Urinary bladder (tissue), 4 donors: ENCODE data around the gene PXYLP1. TPM values are rescaled to one million over a fixed set of nuclear protein-coding genes. Genes with fewer than 3 reads are reported as not detected.
"Not testable (repeated sequence)": the region's sequence is repeated elsewhere in the genome, so short reads cannot be mapped to it uniquely, and the experiment has no call there.

ENCODE experiments used
- DNase-seq: peaks from one replicate; pipeline ENCODE4 v3.0.0-alpha.2; 2015; ENCODE audit errors: extremely low spot score
- H3K27ac ChIP-seq: one replicate; pipeline ENCODE4 v1.5.1; 2013; ENCODE audit warnings: low read depth, mild to moderate bottlenecking, moderate library complexity
- H3K36me3 ChIP-seq: one replicate; pipeline ENCODE4 v1.6.1; 2013; ENCODE audit warnings: mild to moderate bottlenecking, moderate library complexity; ENCODE audit not compliant: insufficient read depth
- H3K4me1 ChIP-seq: one replicate; pipeline ENCODE4 v1.6.1; 2013; ENCODE audit warnings: mild to moderate bottlenecking, moderate library complexity; ENCODE audit not compliant: insufficient read depth
- H3K4me3 ChIP-seq: one replicate; pipeline ENCODE4 v1.5.1; 2013; ENCODE audit warnings: low read depth, low read length
- WGBS: extraction: QIAGEN DNeasy Blood & Tissue Kit; methylation state at CpG from one replicate; pipeline ENCODE4 v1.1.7; 2013; 5-methylcytosine and 5-hydroxymethylcytosine counted together
- polyA plus RNA-seq: library from polyadenylated mRNA; stranded (reverse); fragments of 200-250 nt; gene quantifications from one replicate; pipeline ENCODE4 v1.2.3, GENCODE V29; 2013
- total RNA-seq: library from RNA; depleted of rRNA; stranded (reverse); fragments of >200 nt; gene quantifications from one replicate; pipeline ENCODE4 v1.2.3, GENCODE V29; 2014
- donor health status: healthy with polysubstance abuse.
- donor health status: healthy.

Gene PXYLP1
- total and polyA plus RNA-seq, 2 donors = 6.2 to 32.6 TPM

DNA sequence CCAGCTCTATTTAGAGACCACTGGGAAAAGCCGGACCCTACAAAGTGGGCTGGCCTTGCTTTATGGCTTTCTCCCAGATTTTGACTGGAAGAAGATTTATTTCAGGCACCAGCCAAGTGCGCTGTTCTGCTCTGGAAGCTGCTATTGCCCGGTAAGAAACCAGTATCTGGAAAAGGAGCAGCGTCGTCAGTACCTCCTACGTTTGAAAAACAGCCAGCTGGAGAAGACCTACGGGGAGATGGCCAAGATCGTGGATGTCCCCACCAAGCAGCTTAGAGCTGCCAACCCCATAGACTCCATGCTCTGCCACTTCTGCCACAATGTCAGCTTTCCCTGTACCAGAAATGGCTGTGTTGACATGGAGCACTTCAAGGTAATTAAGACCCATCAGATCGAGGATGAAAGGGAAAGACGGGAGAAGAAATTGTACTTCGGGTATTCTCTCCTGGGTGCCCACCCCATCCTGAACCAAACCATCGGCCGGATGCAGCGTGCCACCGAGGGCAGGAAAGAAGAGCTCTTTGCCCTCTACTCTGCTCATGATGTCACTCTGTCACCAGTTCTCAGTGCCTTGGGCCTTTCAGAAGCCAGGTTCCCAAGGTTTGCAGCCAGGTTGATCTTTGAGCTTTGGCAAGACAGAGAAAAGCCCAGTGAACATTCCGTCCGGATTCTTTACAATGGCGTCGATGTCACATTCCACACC lies 60.9 kb downstream of the PXYLP1 start:
- no peaks in the 10 kb centered on the region for H3K4me1 ChIP-seq
- no peak overlapping the region for H3K27ac ChIP-seq
- H3K4me3 ChIP-seq = no peak overlapping the region
- no peaks in the 10 kb centered on the region for H3K36me3 ChIP-seq
- 71% methylated on average over 19 of the region's 19 CpGs for WGBS
- no peak for DNase-seq

DNA sequence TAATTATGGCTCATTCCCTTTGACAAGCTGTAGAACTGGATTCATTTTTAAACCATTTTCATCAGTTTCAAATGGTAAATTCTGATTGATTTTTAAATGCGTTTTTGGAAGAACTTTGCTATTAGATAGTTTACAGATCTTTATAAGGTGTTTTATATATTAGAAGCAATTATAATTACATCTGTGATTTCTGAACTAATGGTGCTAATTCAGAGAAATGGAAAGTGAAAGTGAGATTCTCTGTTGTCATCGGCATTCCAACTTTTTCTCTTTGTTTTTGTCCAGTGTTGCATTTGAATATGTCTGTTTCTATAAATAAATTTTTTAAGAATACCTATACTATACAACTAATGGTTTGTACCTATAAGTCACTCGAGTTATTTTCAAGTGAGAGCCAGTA lies 62.7 kb downstream of the PXYLP1 start:
- Histone ChIP-seq H3K27ac (no peak overlapping the region), H3K36me3 (no peaks in the 10 kb centered on the region), H3K4me3 (no peak overlapping the region), H3K4me1 (no peaks in the 10 kb centered on the region)
- 60% methylated on average over 3 of the region's 3 CpGs for WGBS
- DNase-seq = no peak

DNA sequence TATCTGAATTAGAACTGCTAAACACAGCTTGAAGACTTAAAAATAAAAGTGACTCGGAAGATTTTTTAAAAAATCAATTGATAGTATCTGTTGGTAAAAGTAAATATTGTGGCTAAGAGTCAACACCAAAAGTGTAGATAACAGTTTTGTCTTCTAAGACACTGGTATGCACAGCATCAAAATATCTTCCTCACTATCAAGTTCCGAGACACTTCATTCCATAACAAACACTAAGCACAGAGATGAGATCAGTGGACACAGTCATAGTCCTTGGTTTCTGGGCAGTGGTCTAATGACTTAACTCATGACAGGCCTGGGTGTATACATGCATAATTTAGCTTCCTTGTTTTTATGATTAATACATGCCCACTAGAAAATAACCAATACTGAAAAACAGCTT lies 63.2 kb downstream of the PXYLP1 start:
- Histone ChIP-seq H3K27ac (peak overlapping the region; percentile 5), H3K36me3 (no peaks in the 10 kb centered on the region), H3K4me3 (no peak overlapping the region), H3K4me1 (no peaks in the 10 kb centered on the region)
- WGBS = 38% methylated on average over 2 of the region's 2 CpGs
- no peak for DNase-seq

DNA sequence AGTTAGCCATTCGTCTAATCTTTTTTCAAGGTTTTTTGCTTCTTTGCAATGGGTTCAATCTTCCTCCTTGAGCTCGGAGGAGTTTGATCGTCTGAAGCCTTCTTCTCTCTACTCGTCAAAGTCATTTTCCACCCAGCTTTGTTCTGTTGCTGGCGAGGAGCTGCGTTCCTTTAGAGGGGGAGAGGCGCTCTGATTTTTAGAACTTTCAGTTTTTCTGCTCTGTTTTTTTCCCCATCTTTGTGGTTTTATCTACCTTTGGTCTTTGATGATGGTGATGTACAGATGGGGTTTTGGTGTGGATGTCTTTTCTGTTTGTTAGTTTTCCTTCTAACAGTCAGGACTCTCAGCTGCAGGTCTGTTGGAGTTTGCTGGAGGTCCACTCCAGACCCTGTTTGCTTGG lies 68.8 kb downstream of the PXYLP1 start:
- H3K4me1 ChIP-seq, H3K27ac ChIP-seq, DNase-seq, H3K36me3 ChIP-seq, H3K4me3 ChIP-seq: not testable (repeated sequence)
- WGBS = 97% methylated on average over 7 of the region's 7 CpGs

DNA sequence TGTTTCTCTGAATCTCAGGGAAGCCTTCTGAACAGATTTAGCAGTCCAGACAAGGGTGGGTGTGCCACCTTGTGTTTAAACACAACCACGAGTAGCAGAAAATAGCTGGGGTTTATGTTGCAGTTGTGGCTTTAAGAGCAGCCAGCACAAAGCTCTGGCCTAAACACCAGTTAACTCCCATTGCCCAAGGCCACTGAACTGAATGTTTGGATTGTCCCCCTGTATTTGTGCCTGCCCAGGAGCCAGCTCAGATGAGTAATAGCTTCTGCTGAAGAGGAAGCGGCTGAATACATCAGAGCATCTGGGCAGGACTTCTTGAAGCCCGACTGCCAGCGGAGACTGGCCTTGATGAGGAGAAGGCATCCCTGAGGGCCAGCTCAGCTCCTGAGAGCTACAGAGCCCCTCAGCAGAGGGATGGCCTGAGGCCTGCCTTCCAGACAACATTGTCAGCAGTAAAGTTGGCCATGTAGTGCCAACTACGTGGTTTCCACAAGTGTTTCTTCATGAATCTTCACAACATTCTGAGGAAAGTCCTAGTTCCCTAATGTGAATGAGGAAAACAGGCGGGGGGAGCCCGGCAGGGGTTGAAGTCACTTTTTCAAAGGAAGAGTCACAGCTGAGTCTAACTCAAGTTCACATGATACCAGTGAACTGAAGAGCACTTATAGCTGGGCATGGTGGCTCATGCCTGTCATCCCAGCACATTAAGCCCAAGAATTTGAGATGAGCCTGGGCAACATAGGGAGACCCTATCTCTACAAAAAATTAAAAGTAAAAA lies 70.9 kb downstream of the PXYLP1 start:
- no peaks in the 10 kb centered on the region for H3K36me3 ChIP-seq

DNA sequence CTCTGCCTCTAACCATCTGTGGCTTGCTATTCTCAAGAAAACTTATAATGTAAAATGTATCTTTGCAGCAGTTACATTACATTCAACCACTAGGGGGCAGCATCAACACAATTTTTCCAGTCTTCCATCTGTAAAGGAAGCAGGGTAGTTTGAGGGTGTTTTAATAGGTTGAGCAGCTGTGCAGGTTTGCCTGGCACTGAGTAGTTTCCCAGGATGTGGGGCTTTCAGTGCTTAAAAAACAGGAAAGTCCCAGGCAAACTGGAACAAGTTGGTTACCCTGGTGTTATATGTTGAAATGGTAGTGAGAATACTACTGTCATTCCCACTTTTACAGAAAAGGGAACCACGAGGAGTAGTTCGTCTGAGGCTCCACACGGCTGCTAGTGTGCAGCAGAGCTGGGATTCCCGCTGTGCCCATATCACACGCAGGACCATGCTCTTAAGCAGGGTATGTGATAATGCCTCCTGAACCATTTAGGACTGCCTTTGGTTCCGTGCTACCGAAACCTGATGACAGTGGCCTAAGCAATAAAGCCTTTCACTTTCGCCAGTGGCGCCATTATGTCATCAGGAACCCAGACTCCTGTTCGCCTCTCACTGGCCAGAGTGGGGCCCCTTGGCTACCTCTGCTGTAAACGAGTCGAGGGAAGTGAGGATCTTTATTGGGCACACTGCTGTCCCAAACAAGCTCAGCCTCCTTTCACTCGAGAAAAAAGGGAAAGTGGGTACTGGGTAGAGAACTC lies 72.0 kb downstream of the PXYLP1 start:
- H3K27ac ChIP-seq = no peak overlapping the region
- no peak overlapping the region for H3K4me3 ChIP-seq
- DNase-seq = peak; percentile 74
- no peaks in the 10 kb centered on the region for H3K4me1 ChIP-seq
- 72% methylated on average over 13 of the region's 13 CpGs for WGBS
- no peaks in the 10 kb centered on the region for H3K36me3 ChIP-seq

More for the DNA sequence above, 70.9 kb downstream of the PXYLP1 start:
- Histone ChIP-seq H3K27ac (no peak overlapping the region), H3K4me3 (no peak overlapping the region), H3K4me1 (no peaks in the 10 kb centered on the region)
- 77% methylated on average over 7 of the region's 7 CpGs for WGBS
- no peak for DNase-seq

DNA sequence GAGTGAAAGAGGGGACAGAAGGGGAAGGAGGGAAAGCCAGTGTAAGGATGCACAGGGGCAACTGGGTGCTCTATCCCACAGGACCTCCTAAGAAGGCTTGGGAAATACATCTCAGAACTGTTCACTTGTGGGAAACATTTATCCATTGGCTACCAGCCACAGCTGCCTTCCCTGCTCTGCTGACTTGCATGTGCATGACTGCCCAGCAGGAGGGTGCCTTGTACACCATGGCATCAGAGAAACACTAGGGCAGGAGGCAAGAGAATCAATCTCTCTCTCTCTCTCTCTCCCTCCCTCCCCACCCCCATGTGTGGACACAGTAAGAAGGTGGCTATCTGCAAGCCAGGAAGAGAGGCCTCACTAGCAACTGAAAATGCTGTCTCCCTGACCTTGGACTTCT lies 73.8 kb downstream of the PXYLP1 start:
- no peaks in the 10 kb centered on the region for H3K4me1 ChIP-seq
- H3K27ac ChIP-seq = no peak overlapping the region
- H3K4me3 ChIP-seq = no peak overlapping the region
- no peaks in the 10 kb centered on the region for H3K36me3 ChIP-seq
- no peak for DNase-seq

DNA sequence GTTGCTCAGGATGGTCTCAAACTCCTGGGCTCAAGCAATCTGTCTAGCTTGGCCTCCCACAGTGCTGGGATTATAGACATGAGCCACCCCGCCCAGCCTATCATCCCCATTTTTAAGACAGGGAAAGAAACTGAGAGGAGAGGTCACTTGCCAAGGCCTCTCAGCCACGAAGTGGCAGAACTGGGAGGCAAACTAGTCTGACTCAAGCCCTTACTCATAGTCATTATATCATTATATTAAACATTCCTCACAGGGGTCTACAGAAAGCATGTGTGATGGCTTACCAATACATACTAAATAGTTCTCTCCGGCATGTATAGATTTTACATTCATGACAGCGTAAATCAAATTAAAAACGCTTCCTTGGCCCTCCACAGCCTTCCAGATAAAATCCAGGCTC lies 74.7 kb downstream of the PXYLP1 start:
- Histone ChIP-seq H3K36me3 (no peaks in the 10 kb centered on the region), H3K4me3 (no peak overlapping the region), H3K4me1 (no peaks in the 10 kb centered on the region), H3K27ac (no peak overlapping the region)
- no peak for DNase-seq
- WGBS = 78% methylated on average over 5 of the region's 5 CpGs

DNA sequence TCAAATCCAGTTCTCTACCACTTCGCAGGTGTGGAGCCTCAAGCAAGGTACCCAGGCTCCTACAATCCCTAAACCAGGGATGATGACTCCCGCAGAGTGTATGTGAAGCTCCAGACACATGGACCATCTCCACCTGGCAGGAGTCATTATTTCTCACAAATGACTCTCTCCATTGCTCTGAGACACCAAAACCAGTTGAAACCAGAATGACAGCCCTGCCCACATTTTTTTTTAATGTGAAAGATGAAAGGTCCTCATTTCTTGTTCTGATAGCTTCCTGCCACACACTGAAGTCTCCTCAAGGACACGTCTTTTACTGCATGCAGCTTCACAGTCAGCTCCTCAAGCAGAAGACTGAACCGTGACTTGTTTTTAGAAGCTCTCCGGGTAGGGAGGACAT lies 75.3 kb downstream of the PXYLP1 start:
- Histone ChIP-seq H3K36me3 (no peaks in the 10 kb centered on the region), H3K4me3 (no peak overlapping the region), H3K27ac (no peak overlapping the region), H3K4me1 (no peaks in the 10 kb centered on the region)
- no peak for DNase-seq
- WGBS = 80% methylated on average over 5 of the region's 5 CpGs

DNA sequence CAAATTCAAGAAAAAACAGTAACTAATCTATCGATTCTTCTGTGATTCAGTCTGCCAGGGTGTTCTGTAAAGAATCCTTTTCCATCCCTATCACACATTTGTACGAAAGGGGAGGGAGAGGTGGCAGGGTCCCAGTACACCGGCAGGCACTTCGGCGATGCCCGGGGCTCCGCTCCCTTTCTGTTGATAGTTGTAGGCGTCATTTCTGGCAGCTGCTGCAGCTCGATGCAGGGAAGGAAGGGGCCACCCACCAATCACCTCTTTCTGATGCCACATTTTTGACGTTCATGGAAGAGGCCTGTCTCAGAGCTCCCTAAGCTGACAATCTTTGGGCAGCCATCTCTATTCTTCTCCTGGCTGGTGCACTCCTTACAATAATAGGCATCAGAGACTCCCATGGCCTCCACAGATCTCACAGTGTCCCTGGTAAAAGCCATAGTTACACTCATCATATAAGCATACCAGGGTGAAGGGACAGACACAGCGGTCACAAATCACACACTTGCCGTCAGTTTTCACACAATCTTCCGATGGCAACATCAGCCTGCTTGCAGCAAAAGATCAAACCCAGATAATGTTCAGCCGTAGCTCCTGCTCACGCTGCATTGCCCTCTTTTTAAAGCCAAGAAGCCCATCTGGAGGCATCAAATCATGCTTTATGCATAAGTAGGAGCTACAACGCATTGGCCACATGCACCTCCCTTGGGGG lies 75.9 kb downstream of the PXYLP1 start:
- WGBS = 81% methylated on average over 16 of the region's 16 CpGs
- Histone ChIP-seq H3K36me3 (no peaks in the 10 kb centered on the region), H3K27ac (no peak overlapping the region), H3K4me3 (no peak overlapping the region), H3K4me1 (no peaks in the 10 kb centered on the region)
- DNase-seq = no peak

DNA sequence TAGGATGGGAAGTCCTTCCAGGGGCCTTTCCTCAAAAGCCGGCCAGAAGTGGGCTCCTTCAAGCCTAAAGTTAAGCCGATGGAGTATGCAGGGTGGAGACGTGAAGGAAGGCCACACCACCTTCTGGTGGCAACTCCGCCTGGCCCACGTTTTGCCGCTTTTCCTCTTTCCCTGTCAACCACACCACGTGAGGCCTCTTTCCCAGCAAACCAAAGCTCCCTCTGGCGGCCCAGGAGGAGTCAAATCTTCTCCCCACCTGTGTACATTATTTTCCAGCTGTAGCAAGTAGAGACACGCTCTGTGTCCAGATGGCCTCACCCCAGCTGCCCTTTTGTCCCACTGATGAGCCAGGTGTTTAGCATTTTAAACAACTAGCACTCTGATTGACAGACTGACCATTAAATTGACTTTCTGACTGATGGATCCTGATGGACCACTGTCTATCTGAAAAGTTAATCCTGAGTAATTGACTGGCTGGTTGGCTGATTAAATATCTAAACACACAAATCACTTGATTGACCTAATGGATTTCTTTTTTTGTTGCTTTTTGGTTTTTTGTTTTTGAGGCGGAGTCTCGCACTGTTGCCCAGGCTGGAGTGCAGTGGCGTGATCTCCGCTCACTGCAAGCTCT lies 77.1 kb downstream of the PXYLP1 start:
- DNase-seq = no peak
- H3K27ac ChIP-seq = no peak overlapping the region
- 49% methylated on average over 13 of the region's 13 CpGs for WGBS
- no peaks in the 10 kb centered on the region for H3K4me1 ChIP-seq
- no peaks in the 10 kb centered on the region for H3K36me3 ChIP-seq
- H3K4me3 ChIP-seq = no peak overlapping the region

DNA sequence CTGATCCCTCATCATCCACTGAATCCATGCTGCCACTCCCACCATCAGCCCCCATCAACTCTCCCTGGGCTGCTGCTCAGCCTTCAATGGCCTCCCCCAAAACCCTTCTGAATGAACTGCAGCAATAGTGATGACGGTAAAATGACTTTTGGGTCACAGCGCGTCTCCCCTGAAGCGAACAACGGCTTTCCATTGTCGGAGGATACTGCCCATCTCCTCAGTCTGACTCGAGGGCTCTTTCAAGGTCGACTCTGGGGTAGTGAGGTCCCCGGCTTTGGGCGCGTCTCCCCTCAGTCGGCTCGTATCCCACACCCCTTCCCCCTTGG lies 79.5 kb downstream of the PXYLP1 start:
- no peak for DNase-seq
- H3K4me1 ChIP-seq = no peaks in the 10 kb centered on the region
- WGBS = 7% methylated on average over 13 of the region's 13 CpGs
- H3K4me3 ChIP-seq = peak overlapping the region; percentile 57
- no peak overlapping the region for H3K27ac ChIP-seq
- no peaks in the 10 kb centered on the region for H3K36me3 ChIP-seq
